Measurements from ENCODE around the gene SFTA2. TPM values are rescaled to one million over a fixed set of nuclear protein-coding genes. Genes with fewer than 3 reads are reported as not detected.

The SFTA2 gene
- not detected in 2 replicates for total RNA-seq (2013; cell fraction: nucleolus; rRNA removed)
- total RNA-seq (2014; rRNA removed): 0.38 TPM in 1 of 2 replicates, not detected in the other
- 0.36 TPM in 1 of 2 replicates, not detected in the other for total RNA-seq (2014; rRNA removed; fragmentation: Illumina TruSeq; extraction: Trizol)
- total RNA-seq (2021): 0.92 and 0.93 TPM in 2 replicates
- not detected for polyA plus RNA-seq (2011; ENCODE audit: low read depth)
- not detected in 2 replicates for polyA plus RNA-seq (2011; rRNA removed)
- polyA plus RNA-seq (2011; cell fraction: cytosol; rRNA removed): not detected in 2 replicates
- polyA plus RNA-seq (2011; cell fraction: nucleus; rRNA removed): not detected in 2 replicates
- 0.25 TPM in 1 of 2 replicates, not detected in the other for polyA plus RNA-seq (2012)
- polyA plus RNA-seq (2014; fragmentation: Illumina TruSeq; extraction: Trizol): 0.26 TPM in 1 of 2 replicates, not detected in the other
- under 1 TPM; 0.31 to 0.53 TPM for polyA plus RNA-seq (2014; fragmentation: Nextera tagmentation; extraction: Ambion mirVana)
- polyA plus RNA-seq (2014; rRNA removed): 0.27 TPM in 1 of 2 replicates, not detected in the other
- polyA plus RNA-seq (2016; fragmentation: Nextera tagmentation; extraction: Ambion mirVana): under 1 TPM in 1 of 2 experiments, not detected in 1; 0.15 TPM
- 0.36 TPM in 1 of 2 replicates, not detected in the other for polyA minus RNA-seq (2011; rRNA and poly(A)+ RNA removed)
- polyA minus RNA-seq (2011; cell fraction: cytosol; rRNA and poly(A)+ RNA removed): not detected in 2 replicates
- not detected in 2 replicates for polyA minus RNA-seq (2011; cell fraction: nucleus; rRNA and poly(A)+ RNA removed)
- percentile 27 among the genes with signal in this experiment for Bru-seq, nascent RNA
- BruChase-seq, experiment 1, labeled RNA remaining after a 6-hour chase: percentile 6 among the genes with signal in this experiment
- percentile 9 among the genes with signal in this experiment for BruChase-seq, experiment 2, labeled RNA remaining after a 2-hour chase
- long read RNA-seq, experiment 1: 0 reads
- long read RNA-seq, experiment 2: 0 reads

DNA sequence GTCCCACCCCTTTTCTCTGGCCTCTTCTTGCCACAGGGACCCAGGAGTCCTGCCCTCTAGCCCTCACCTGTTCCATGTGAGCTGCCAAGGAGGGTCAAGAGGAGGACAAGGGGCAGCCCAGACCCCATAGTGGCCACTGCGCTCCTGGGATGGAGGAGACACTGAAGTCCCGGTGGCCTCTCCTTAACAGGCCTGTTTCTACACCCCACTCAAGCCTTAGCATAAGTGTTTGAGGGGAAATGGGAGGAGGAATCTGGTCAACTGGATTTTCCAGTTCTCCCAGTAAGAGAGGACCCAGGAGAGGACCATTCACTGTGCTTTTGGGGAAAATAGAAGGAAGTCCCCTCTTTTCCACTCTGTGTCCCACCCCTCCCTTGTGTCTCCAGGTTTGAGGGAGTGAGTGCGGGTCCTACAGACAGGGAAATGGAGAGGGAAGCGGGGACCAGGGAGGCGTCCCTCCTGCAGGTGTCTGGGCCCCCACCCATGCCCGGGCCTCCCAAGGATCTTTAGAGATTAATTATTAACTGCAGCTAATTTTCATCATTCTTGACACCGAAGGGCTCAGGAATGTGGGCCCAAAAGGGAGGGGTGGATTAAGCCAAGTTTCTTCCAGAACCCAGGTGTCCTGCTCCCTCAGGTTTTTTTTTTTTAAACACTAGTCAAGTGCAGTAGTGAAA lies at the start of gene SFTA2:
SFTA2 (minus strand) TSS at position 202 of the 677 bp plus-strand sequence; CDS start at position 128, 74 bp downstream.
- Histone ChIP-seq H3K9ac (ENCODE audit: control insufficient read depth, insufficient read depth, low read length) (no peak within 1 kb of the TSS), H3K27ac (ENCODE audit: control insufficient read depth, insufficient read depth) (no peak within 1 kb of the TSS), H3K36me3 (ENCODE audit: control insufficient read depth in 2 of 2, insufficient read depth in 2 of 2, low read length in 1 of 2) (no peaks in the 10 kb centered on the region; a peak in 1 of 4 replicates), H3K79me2 (ENCODE audit: control insufficient read depth, insufficient read depth, low read length) (no peaks in the 10 kb centered on the region), H3K4me1 (ENCODE audit: control insufficient read depth, insufficient read depth, low read length) (no peaks in the 10 kb centered on the region), H4K20me1 (ENCODE audit: control insufficient read depth, insufficient read depth) (no peaks in the 10 kb centered on the region), H2AFZ (ENCODE audit: control insufficient read depth, low read depth, low read length) (no peak within 1 kb of the TSS), H3K4me2 (ENCODE audit: control insufficient read depth, insufficient read depth) (no peak within 1 kb of the TSS), H3K4me3 (no peak within 1 kb of the TSS), H3K27me3 (replicated peaks in 1 of 2; ENCODE audit: control insufficient read depth in 2 of 2, insufficient read depth in 2 of 2, low read length in 1 of 2) (peaks cover 0 to 2% of the 10 kb centered on the region in 2 experiments; a peak in 1 of 4 replicates), H3K9me3 (replicated peaks; ENCODE audit: control insufficient read depth, insufficient read depth, low read length) (no peaks in the 10 kb centered on the region)
- 44% methylated on average over 7 of the region's 7 CpGs for WGBS (ENCODE audit: insufficient coverage, insufficient replicate concordance, low lambda C conversion rate, missing lambda C conversion rate)
- TF ChIP-seq FOXM1 (IDR thresholded peaks at IDR 0.05; ENCODE audit: low read depth, low read length): no peak
- TF ChIP-seq SUPT20H (IDR thresholded peaks at IDR 0.05; ENCODE audit: borderline replicate concordance, control insufficient read depth, low read depth, low read length): no peak
- TF ChIP-seq MXI1 (IDR thresholded peaks at IDR 0.05; ENCODE audit: low read depth, low read length): no peak
- TF ChIP-seq PKNOX1 (IDR thresholded peaks at IDR 0.05): no peak
- no peak for TF ChIP-seq TBL1XR1 (IDR thresholded peaks at IDR 0.05; ENCODE audit: low read depth, low read length)
- TF ChIP-seq KDM1A (IDR thresholded peaks at IDR 0.05; ENCODE audit: borderline replicate concordance): no peak
- no peak for TF ChIP-seq PAX5 (IDR thresholded peaks at IDR 0.05; ENCODE audit: borderline replicate concordance, low read depth, low read length)
- no peak for TF ChIP-seq EZH2 (IDR thresholded peaks at IDR 0.05; ENCODE audit: borderline replicate concordance, control insufficient read depth, low read depth, low read length)
- no peak for TF ChIP-seq SMAD5 (IDR thresholded peaks at IDR 0.05; ENCODE audit: low read depth)
- no peak for TF ChIP-seq SREBF1 (IDR thresholded peaks at IDR 0.05; ENCODE audit: low read length)
- TF ChIP-seq IRF3 (IDR thresholded peaks at IDR 0.05): no peak
- no peak for TF ChIP-seq CREM (IDR thresholded peaks at IDR 0.05; ENCODE audit: low read depth)
- TF ChIP-seq MLLT1 (IDR thresholded peaks at IDR 0.05): no peak
- no peak for TF ChIP-seq HDGF (IDR thresholded peaks at IDR 0.05)
- ChIA-PET SMC1A (ENCODE audit: uncharacterized antibody, unreplicated experiment) (no interaction called here), POLR2A (no interaction called here), CTCF (no interaction called here), RAD21 (ENCODE audit: unreplicated experiment) (no interaction called here)
- in situ Hi-C loops (cut with MboI) (no loop called here), intact Hi-C loops (cut with micrococcal nuclease; ENCODE audit: unreplicated experiment) (no loop called here)
- no TSS peak for BruUV-seq (replicated peaks)
- FAIRE-seq (no peak), ATAC-seq (no peak), DNase-seq (ENCODE audit: low read depth, low spot score) (no peak)
